Esophagus squamous epithelium (tissue), 4 donors: ENCODE measurements around the gene SMIM32.

Source experiments
- CTCF ChIP-seq, 6 experiments: fragments of 450-650 bp in 4 of 6; fragments of 200-600 bp in 2 of 6; sonication (generic) in 2 of 6; IDR thresholded peaks; one replicate each; pipeline ENCODE4 v1.5.1; 2016 to 2019; ENCODE audit warnings: antibody characterized with exemption in 6 of 6, mild to moderate bottlenecking in 4 of 6, moderate library complexity in 4 of 6
- POLR2A ChIP-seq, 4 donors: fragments of 450-650 bp; IDR thresholded peaks; one replicate each; pipeline ENCODE4 v1.6.1; 2017; ENCODE audit warnings: antibody characterized with exemption in 4 of 4, mild to moderate bottlenecking in 4 of 4, moderate library complexity in 3 of 4

GRCh38 chr5:136202469-136203205 lies 9.7 kb upstream of the SMIM32 start:
- no peak for TF ChIP-seq POLR2A (IDR thresholded peaks at IDR 0.05)
- no peak for TF ChIP-seq CTCF (IDR thresholded peaks at IDR 0.05)
